HEK293 (cell line): ENCODE results near the gene LEO1.

Experiments
- CTCF ChIA-PET: fragments of 350-600 bp; formaldehyde crosslinking; extraction: SDS; loops from one replicate; lab custom pipeline; 2021; ENCODE audit warnings: antibody characterized with exemption; lab: Yijun Ruan, JAX
- POLR2A ChIA-PET: fragments of 300-600 bp; formaldehyde crosslinking; extraction: SDS; loops from one replicate; lab custom pipeline; 2020; ENCODE audit warnings: antibody characterized with exemption, inconsistent platforms; lab: Yijun Ruan, JAX
- H3K27ac ChIP-seq: fragments of 200-500 bp; sonication (Bioruptor generic); 2 replicates; pipeline ENCODE4 v1.5.1; 2014; ENCODE audit warnings: low read depth, low read length, control low read depth, inconsistent platforms; ENCODE audit errors: extremely low read depth
- H3K36me3 ChIP-seq, 2 experiments: fragments of 200-500 bp in 1 of 2; sonication (Bioruptor generic) in 1 of 2; 1 replicate in 1 of 2; 2 replicates in 1 of 2; pipeline ENCODE4 v1.5.1; 2014 to 2017; ENCODE audit warnings: inconsistent platforms in 2 of 2, low read length in 2 of 2; ENCODE audit not compliant: control insufficient read depth in 2 of 2, insufficient read depth in 1 of 2
- H3K4me1 ChIP-seq: fragments of 200-500 bp; sonication (Bioruptor generic); 2 replicates; pipeline ENCODE4 v1.5.1; 2014; ENCODE audit warnings: mild to moderate bottlenecking, low read length, inconsistent platforms; ENCODE audit not compliant: control insufficient read depth, insufficient read depth
- H3K4me3 ChIP-seq: 2 replicates; pipeline ENCODE4 v1.5.1; 2011; ENCODE audit warnings: low read depth, mild to moderate bottlenecking, control low read depth, low read length, moderate library complexity
- H3K9me3 ChIP-seq: fragments of 200-500 bp; sonication (Bioruptor generic); 2 replicates; pipeline ENCODE4 v1.5.1; 2014; ENCODE audit warnings: low read depth, low read length, inconsistent platforms; ENCODE audit not compliant: control insufficient read depth, insufficient read depth
- OSR2 ChIP-seq: fragments of 450-650 bp; formaldehyde crosslinking; IDR thresholded peaks from 2 replicates; pipeline ENCODE4 v1.5.1; 2016; ENCODE audit warnings: missing biosample characterization, missing genetic modification characterization
- SCRT2 ChIP-seq: fragments of 450-650 bp; formaldehyde crosslinking; IDR thresholded peaks from 2 replicates; pipeline ENCODE4 v1.5.1; 2016; ENCODE audit warnings: missing biosample characterization, missing genetic modification characterization
- ZIC2 ChIP-seq: fragments of 450-650 bp; formaldehyde crosslinking; IDR thresholded peaks from 2 replicates; pipeline ENCODE4 v1.5.1; 2016; ENCODE audit warnings: missing biosample characterization, missing genetic modification characterization
- ZNF112 ChIP-seq: fragments of 450-650 bp; formaldehyde crosslinking; IDR thresholded peaks from 2 replicates; pipeline ENCODE4 v1.5.0; 2017; ENCODE audit warnings: missing biosample characterization, missing genetic modification characterization
- ZNF24 ChIP-seq: fragments of 450-650 bp; formaldehyde crosslinking; IDR thresholded peaks from 2 replicates; pipeline ENCODE4 v1.5.1; 2016; ENCODE audit warnings: missing biosample characterization, missing genetic modification characterization
- ZNF248 ChIP-seq: fragments of 450-650 bp; formaldehyde crosslinking; IDR thresholded peaks from 2 replicates; pipeline ENCODE4 v1.5.1; 2017; ENCODE audit warnings: missing biosample characterization, missing genetic modification characterization
- ZNF366 ChIP-seq: fragments of 450-650 bp; formaldehyde crosslinking; conservative IDR thresholded peaks from 2 replicates; pipeline ENCODE4 v1.5.1; 2016; ENCODE audit warnings: missing biosample characterization, missing genetic modification characterization
- ZNF433 ChIP-seq: fragments of 450-650 bp; formaldehyde crosslinking; IDR thresholded peaks from 2 replicates; pipeline ENCODE4 v1.5.1; 2016; ENCODE audit warnings: missing biosample characterization, missing genetic modification characterization, low read depth
- ZNF549 ChIP-seq: fragments of 450-650 bp; IDR thresholded peaks from 2 replicates; pipeline ENCODE4 v1.5.1; 2018; ENCODE audit warnings: missing biosample characterization, missing genetic modification characterization, mild to moderate bottlenecking, inconsistent platforms, moderate library complexity
- ZNF629 ChIP-seq: fragments of 450-650 bp; formaldehyde crosslinking; IDR thresholded peaks from 2 replicates; pipeline ENCODE4 v1.5.1; 2017; ENCODE audit warnings: missing biosample characterization, missing genetic modification characterization
- ZNF670 ChIP-seq: fragments of 450-650 bp; formaldehyde crosslinking; IDR thresholded peaks from 2 replicates; pipeline ENCODE4 v1.5.1; 2016; ENCODE audit warnings: missing biosample characterization, missing genetic modification characterization, low read depth
- TF ChIP-seq, protein P1 (sequence below): fragments of 450-650 bp; formaldehyde crosslinking; IDR thresholded peaks from 2 replicates; pipeline ENCODE4 v1.5.1; 2016; ENCODE audit warnings: missing biosample characterization, missing genetic modification characterization, low read depth

Gene LEO1

DNA sequence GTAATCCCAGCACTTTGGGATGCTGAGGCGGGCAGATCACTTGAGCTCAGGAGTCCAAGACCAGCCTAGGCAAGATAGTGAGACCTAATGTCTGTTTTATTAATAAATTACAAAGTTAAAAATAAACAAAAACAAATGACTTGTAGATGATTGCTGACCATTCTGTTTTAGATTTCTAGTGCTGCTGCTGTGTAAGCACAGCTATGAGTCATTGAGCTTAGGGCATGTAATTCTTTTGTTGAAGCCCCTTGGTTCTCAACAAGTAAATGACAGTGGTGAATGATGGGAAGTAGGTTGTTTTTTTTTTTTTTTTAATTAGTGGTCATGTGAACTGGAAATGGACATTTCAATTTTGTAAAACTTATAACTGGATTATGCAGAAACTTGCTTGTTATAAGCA is 63.3 kb downstream of the LEO1 start:
- CTCF ChIA-PET: interaction anchor here (0.7 kb wide), 1 partner anchor 112 kb away, joined by 3 read pairs; no protein-coding TSS in a partner anchor
- Histone ChIP-seq H3K4me1 (no peaks in the 10 kb centered on the region), H3K9me3 (no peaks in the 10 kb centered on the region), H3K4me3 (no peak overlapping the region), H3K36me3 (peaks cover 0 to 9% of the 10 kb centered on the region in 2 experiments; a peak in 1 of 3 replicates), H3K27ac (no peak overlapping the region)
- POLR2A ChIA-PET: no interaction called here
- TF ChIP-seq ZNF433 (tag by site-specific recombination) (no peak), SCRT2 (tag by site-specific recombination) (0 out of 2 replicates have a peak, but pooled peaks have one; percentile 15)

DNA sequence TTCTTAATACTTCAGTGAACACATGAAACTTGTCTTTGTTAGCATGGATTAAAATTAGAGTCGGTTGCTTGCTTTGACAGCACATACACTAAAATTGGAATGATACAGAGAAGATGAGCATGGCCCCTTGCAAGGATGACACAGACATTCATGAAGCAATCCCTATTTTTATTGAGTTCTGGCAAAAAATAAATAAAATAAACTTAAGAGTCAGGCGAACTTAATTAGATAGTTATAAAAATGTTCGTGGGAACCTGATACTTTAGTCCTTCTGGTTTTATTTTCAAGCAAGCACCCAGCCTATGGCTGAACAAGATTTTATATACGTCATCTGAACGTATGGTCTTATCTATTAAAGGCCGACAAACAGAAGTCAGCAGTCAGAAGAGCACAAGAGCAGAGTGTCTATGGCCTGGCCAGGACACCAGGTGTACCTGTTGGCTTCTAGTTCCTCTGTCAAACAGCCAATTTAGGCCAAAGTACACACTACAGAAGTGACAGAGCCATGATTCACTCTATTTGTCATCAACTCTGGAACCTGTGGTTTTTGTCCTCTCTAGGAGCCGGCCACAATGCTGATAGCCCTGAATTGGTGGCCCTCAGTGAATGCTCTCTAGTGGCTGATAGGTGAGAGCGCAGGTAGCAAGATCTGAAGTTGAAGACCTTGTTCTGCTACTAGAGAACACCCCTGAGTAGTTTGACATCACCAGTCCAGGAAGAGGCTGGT is 64.3 kb downstream of the LEO1 start:
- TF ChIP-seq ZNF549 (no peak), ZNF366 (tag by site-specific recombination) (peak; percentile 29; the same call in 1 of the 2 replicates), SCRT2 (tag by site-specific recombination) (peak; percentile 89), OSR2 (tag by site-specific recombination) (peak; percentile 64), ZNF629 (tag by site-specific recombination) (peak; percentile 46; the same call in 1 of the 2 replicates), ZNF670 (tag by site-specific recombination) (no peak), ZNF24 (tag by site-specific recombination) (no peak), ZNF248 (no peak)
- TF ChIP-seq, protein P1, sequence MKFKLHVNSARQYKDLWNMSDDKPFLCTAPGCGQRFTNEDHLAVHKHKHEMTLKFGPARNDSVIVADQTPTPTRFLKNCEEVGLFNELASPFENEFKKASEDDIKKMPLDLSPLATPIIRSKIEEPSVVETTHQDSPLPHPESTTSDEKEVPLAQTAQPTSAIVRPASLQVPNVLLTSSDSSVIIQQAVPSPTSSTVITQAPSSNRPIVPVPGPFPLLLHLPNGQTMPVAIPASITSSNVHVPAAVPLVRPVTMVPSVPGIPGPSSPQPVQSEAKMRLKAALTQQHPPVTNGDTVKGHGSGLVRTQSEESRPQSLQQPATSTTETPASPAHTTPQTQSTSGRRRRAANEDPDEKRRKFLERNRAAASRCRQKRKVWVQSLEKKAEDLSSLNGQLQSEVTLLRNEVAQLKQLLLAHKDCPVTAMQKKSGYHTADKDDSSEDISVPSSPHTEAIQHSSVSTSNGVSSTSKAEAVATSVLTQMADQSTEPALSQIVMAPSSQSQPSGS (tag by site-specific recombination): 0 out of 2 replicates have a peak, but pooled peaks have one; percentile 11
- Histone ChIP-seq H3K4me1 (no peaks in the 10 kb centered on the region), H3K27ac (no peak overlapping the region), H3K9me3 (no peaks in the 10 kb centered on the region), H3K4me3 (no peak overlapping the region), H3K36me3 (peaks cover 0 to 10% of the 10 kb centered on the region in 2 experiments; a peak in 1 of 3 replicates)
- CTCF ChIA-PET: interaction anchor here (0.8 kb wide), 1 partner anchor 129 kb away, joined by 3 read pairs; no protein-coding TSS in a partner anchor
- POLR2A ChIA-PET: no interaction called here

DNA sequence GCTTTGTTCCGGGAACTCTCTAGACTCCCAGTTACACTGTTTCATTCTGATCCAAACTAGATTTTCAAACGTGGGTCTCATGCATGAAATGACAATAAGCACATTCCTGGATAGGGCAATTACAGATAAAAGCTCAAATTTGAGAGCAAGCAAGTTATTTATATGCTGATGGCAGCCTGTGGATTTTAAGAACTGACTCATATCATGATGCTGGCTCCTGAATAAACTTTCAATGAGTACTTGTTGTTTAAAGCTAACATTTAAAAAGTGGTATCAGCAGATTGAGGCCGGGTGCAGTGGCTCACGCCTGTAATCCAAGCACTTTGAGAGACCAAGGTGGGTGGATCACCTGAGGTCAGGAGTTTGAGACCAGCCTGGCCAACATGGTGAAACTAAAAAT is 66.6 kb downstream of the LEO1 start:
- H3K4me1 ChIP-seq: no peaks in the 10 kb centered on the region
- POLR2A ChIA-PET: no interaction called here
- TF ChIP-seq, protein P1 (tag by site-specific recombination): no peak
- no peak overlapping the region for H3K4me3 ChIP-seq
- CTCF ChIA-PET: interaction anchor here (0.5 to 1.5 kb wide), 5 partner anchors 15 to 790 kb away, joined by 3 to 4 read pairs (median 3); no protein-coding TSS in a partner anchor
- peaks cover 0 to 28% of the 10 kb centered on the region in 2 experiments; a peak in 1 of 3 replicates for H3K36me3 ChIP-seq
- H3K9me3 ChIP-seq: no peaks in the 10 kb centered on the region
- no peak overlapping the region for H3K27ac ChIP-seq

DNA sequence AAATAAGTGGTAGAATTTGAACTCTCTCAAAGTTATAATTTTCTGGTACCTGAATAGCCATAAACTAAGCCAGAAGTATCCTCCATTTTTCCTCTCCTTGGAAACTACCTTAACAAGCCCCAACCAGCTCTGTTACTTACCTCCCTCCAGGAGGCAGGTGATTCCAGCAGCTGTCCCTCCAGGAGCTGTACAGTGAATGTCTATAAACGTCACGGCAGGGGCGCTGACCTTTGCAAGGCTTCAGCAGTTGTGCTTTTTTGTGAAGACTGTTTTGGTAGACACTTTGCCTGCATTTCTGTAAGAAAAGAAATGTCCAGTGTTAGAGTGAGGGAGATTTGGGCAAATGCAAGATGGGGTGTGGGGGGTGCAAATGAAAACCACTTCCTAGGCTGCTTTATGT is 67.2 kb downstream of the LEO1 start:
- POLR2A ChIA-PET: no interaction called here
- TF ChIP-seq ZNF112 (tag by site-specific recombination) (no peak), ZIC2 (peak; percentile 84)
- no peak overlapping the region for H3K27ac ChIP-seq
- peaks cover 0 to 30% of the 10 kb centered on the region in 2 experiments; a peak in 1 of 3 replicates for H3K36me3 ChIP-seq
- H3K9me3 ChIP-seq: no peaks in the 10 kb centered on the region
- CTCF ChIA-PET: interaction anchor here (0.5 to 1.5 kb wide), 6 partner anchors 15 to 790 kb away, joined by 3 to 7 read pairs (median 4); no protein-coding TSS in a partner anchor
- no peaks in the 10 kb centered on the region for H3K4me1 ChIP-seq
- no peak overlapping the region for H3K4me3 ChIP-seq
